ENCODE results near the gene DHX38.

Gene DHX38

DNA sequence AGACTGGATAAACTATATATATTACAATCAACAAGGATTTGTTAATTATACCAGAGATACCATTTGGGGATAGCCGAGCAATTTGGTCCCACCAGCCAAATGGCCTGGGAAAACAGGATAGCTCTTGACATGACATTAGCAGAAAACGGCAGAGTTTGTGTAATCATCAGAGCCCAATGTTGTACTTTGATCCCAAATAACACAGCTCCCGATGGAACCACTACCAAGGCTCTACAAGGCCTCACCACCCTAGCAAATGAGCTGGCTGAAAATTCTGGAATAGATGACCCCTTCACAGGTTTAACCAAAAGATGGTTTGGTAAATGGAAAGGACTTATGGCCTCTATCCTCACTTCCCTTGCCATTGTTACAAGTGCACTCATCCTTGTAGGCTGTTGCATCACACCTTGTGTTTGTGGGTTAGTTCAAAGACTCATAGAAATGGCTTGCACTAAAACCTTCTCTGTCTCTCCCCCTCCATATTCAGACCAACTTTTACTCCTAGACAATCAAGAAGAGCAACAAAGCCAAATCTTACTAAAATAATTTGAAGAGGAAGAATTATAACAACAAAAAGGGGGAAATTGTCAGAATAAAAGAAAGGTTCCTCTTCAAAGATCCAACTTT, 9.8 kb upstream of the DHX38 start:
- no peak for DNase-seq (ENCODE audit: low read depth in 3 of 3)

DNA sequence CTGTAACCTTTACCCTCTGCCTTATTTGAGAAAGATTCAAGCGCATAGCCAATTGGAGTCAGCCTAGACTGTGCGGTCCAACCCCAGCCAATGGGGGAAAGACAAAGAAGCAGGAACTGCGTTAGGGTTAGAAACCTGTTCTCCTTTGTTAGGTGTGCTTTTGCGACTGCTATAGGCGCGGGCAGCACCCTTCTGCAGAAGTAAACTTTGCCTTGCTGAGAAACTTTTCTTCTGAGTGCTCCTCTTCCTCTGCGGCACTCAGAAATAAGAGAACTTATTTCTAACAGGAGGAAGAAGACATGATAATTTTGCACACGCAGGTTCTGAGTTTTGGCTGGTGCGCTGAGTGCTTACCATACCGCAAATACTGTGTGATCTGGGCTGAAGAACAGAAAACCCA, 9.2 kb upstream of the DHX38 start:
- DNase-seq (ENCODE audit: low read depth in 3 of 3): no peak

DNA sequence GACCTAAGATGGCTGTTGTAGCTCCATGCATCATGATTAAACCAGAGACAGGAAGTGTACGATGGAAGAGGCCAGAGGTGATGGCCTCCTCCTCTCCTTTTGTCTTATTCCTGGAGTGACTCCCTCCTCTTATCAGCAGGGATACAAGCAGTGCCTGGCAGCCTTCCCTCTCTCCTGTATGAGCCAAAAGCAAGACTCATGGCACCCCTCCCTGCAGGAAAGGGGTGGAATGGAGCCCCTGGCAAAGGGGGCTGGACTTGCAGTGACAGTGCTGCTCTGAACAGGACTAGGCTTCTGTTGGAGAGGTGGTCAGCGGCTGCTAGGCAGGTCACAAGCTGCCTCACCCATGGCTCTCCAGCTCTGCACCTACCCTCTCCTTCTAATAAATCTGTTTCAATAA, 8.6 kb upstream of the DHX38 start:
- no peak for DNase-seq (ENCODE audit: low read depth in 3 of 3)

DNA sequence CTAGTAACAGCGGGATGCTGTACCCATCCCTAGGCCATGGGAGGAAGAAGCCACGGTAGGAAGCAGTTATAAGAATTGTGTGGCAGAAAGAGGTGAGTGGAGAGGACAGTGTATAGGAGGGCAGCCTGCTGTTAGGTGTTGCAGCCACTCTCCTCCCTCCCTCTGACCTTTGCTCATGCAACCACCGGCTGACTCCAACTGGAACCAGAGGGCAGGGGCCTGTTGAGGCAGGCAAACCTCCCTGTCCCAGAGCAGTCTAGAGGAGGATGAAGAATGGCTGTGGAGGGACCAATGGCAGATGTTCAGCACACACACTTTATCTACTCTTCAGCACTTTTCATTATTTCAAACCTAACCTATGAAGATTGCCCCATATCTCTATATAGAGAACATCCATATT, 2.4 kb upstream of the DHX38 start:
- no peak for DNase-seq (ENCODE audit: low read depth in 3 of 3)

GRCh38 chr16:72092832-72093447, 707 bp upstream of the DHX38 start:
- DNase-seq (ENCODE audit: low read depth in 3 of 3): no peak

DNA sequence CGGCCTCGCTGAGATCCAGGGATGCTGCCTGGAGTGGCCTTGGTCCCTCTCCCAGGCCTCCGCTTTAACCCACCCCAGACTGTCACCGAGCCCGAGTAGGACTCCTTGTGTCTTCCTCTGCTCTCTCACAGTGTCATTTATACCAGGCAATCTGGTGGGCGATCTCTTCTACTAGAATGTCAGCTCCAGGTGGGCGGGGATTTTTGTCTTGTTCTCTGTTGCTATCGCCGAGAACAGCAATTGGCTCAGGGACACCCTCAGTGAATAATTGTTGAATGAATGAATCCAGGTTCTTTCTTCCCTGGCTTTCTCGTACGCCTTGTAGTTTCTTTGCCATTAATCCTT, 591 bp downstream of the DHX38 start:
- DNase-seq (ENCODE audit: low read depth in 3 of 3): peak in 2 of 3 experiments; percentile 9 to 50

- DNase-seq (ENCODE audit: low read depth in 3 of 3): no peak
Observed at GRCh38 chr16:72098936-72099335, 5.3 kb downstream of the DHX38 start.

DNA sequence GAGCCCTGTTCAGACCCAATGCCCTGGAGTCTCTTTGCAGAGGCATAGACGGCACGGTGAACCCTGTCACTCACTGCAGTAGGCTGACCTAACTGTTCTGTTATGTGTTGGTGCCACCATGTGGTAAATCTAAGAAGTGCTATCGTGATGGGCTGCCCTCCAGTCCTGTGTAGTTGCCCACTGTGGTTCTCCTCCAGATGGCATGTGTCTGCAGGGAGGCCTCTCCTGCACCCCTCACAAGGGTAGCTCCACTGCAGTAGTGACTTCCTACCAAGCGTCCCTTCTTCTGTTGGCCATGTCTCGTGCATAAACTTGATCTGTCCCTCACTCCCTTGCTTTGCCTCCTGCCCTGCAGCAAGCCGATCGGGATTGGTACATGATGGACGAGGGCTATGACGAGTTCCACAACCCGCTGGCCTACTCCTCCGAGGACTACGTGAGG, 5.8 kb downstream of the DHX38 start:
- peak; percentile 5 to 19 (median 10) for DNase-seq (ENCODE audit: low read depth in 3 of 3)

- DNase-seq (ENCODE audit: low read depth in 3 of 3): no peak
Observed at GRCh38 chr16:72101195-72101594, 7.5 kb downstream of the DHX38 start.

DNA sequence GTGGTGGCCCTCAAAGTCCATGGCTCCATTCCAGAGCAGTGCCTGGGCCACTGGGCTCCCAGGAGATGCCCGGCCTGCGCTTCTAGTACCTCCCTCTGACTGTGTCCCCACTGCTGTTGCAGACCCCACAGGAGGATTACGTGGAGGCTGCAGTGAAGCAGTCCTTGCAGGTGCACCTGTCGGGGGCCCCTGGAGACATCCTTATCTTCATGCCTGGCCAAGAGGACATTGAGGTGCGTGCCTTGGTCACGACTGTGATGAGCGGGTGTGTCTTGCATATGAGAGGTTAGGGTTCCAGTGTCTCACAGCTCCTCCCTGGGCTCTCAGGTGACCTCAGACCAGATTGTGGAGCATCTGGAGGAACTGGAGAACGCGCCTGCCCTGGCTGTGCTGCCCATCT, 11.3 kb downstream of the DHX38 start:
- DNase-seq (ENCODE audit: low read depth in 3 of 3): no peak

GRCh38 chr16:72105978-72106377, 12.3 kb downstream of the DHX38 start:
- no peak for DNase-seq (ENCODE audit: low read depth in 3 of 3)

GRCh38 chr16:72107371-72107770, 13.7 kb downstream of the DHX38 start:
- no peak for DNase-seq (ENCODE audit: low read depth in 3 of 3)

- DNase-seq (ENCODE audit: low read depth in 3 of 3): no peak
Observed at GRCh38 chr16:72108353-72109102, 14.9 kb downstream of the DHX38 start.

DNA sequence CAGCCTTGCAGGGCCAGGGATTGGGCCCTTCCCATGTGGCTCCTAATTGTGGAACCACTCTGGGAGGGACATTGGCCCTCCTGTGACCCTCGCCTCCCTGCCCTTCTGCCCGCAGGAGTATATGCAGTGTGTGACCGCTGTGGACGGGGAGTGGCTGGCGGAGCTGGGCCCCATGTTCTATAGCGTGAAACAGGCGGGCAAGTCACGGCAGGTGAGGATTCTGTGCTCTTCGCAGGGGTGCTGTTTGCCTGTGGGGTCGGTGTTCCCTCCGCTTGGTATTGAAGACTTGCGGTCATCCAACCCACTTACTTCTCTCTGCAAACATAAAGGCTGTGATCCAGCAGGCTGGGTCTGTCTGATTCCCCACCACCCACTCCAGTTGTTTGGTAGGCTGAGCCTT, 15.7 kb downstream of the DHX38 start:
- DNase-seq (ENCODE audit: low read depth in 3 of 3): no peak

DNA sequence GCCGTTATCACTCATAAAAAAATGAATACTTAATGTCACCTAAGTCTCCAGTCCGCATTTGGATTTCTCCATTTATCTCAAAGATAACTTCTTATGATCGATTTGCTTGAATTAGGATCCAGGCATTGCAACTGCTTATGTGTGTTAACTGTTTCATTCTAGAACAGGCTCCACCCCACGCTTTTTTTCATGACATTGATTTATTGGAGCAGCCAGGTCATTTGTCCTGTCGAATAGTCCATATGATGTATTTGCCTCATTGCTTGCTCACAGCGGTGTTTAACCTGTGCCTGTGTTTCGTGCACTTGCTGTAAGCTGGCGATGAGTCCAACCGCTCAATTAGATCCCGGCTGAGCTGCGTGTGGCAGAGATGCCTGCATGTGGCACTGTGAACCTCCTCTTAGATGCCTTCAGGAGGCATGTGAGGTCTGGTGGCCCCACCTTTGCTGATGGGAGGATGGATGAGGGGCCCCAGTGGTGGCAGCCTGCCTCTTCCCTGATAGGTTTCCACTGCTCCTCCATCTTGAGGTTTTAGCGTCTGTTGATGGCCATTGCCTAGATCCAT, 16.4 kb downstream of the DHX38 start:
- DNase-seq (ENCODE audit: low read depth in 3 of 3): no peak

DNA sequence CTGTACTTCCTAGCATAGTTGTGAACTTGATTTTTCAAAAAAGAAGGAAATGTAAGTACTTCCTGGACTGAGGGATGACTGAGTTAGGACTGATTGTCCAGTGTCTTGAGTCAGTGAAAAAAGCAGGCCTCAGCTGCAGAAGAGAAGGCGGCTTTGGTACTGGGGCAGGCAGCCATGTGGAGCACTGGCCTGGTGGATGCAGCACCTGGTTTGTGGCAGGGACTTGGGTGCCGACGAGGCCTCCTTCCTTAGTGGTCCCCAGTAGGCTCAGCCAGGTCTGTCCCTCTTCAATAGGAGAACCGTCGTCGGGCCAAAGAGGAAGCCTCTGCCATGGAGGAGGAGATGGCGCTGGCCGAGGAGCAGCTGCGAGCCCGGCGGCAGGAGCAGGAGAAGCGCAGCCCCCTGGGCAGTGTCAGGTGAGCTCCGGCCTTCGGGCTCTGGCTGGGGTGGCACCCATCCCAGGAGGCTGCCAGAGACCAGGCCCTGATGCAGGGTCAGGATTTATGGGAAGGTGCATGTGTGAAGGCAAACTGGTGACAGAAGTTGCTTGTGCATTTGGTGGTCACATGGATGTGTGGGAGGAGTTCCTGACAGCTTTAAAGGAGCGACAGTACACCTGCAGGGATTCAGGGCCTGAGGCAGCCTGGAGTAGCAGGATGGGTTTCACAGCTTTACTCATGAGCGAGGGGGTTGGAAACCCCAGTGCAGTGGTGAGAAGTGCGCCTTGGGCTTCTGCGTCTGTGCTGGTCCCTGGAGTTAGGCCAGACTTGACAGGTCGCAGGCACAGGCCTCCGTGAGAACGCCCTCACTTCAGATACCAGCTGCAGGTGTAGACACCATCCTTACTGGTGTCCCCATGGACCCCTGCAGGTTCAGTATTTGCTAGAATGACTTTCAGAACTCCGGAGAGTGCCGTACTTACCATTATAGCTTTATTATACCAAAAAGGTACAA, 17.3 kb downstream of the DHX38 start:
- no peak for DNase-seq (ENCODE audit: low read depth in 3 of 3)

DNA sequence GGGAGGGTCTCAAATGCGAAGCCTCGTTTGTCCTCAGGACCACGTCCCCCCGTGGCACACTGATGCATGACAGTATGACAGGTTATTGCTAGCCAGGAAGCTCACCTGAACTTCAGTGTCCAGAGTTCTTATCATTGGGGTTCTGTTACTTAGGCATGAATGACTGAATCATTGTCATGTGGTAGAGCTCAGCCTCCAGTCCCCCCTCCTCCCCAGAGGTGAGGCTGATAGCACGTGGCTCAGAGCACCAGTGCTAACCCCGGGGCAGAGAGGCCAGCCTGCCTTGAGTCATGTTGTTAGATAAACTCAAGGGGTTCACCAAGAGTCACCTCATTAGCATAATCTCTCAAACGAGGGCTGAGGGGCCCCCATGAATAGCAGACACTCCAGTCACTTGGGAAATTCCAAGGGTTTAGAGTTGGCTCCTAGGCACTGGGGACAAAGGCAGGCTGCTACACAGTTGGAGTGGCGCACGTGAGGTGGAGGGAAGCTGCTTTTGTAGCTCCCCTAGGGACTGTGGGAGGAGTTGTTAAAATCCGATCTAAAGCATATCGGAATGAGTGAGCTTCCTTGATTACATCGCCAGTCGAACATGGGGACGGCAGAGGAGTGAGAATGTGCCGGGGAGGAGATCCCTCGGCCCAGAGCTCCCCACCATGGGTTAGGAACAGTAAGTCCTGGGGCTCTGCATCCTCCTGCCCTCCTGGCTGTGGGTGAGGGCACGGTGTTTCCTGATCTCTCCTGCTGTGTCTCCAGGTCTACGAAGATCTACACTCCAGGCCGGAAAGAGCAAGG, 18.2 kb downstream of the DHX38 start:
- no peak for DNase-seq (ENCODE audit: low read depth in 3 of 3)

- DNase-seq (ENCODE audit: low read depth in 3 of 3): no peak
Observed at GRCh38 chr16:72112452-72112792, 18.8 kb downstream of the DHX38 start.

DNA sequence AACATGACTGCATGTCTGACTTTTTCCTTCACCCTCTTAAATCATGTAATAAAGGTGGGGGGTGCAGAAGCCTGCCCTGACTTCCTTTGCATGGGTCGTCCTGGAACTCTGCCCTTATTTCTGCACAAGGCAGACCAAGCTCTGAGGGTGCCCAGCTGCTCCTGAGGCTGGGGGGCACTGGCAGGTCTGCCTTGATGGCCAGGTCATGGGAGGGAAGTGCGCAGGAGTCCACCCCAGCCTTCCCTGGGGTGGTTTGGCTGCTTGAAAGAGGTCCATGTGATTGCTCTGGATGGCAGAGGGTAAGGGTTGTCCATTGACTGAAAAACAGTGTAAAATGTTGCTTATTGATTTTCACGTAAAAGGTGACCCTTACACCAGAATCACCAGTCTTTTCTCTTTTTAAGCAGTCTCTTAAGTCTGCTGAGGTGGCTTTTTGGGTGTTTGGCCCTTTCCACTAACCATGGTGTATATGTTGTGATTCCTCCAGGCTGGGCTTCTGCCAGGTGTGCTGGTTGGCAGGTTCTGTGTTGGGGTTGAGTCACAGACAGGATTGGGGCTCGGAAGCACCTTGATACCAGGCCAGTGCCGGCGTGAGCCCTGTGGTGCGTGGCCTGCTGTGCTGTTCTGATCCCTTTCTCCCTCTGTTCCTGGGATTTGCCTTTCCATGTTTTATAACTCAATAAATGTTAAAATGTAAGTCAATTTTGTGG, 19.4 kb downstream of the DHX38 start:
- DNase-seq (ENCODE audit: low read depth in 3 of 3): no peak

- DNase-seq (ENCODE audit: low read depth in 3 of 3): no peak
Observed at GRCh38 chr16:72113616-72113945, 19.9 kb downstream of the DHX38 start.

- DNase-seq (ENCODE audit: low read depth in 3 of 3): no peak
Observed at GRCh38 chr16:72120026-72120425, 26.4 kb downstream of the DHX38 start.

All from stimulated activated CD4-positive, alpha-beta T cell treated with anti-CD3 and anti-CD28 coated beads, TNF-alpha, amount 100 ng/mL, for 24 hours (primary cell).